Effector memory CD4-positive, alpha-beta T cell (primary cell): ENCODE results near the gene WFDC6.

Experiments
- DNase-seq, 3 donors: peaks; one replicate each; pipeline ENCODE4 v3.0.0-alpha.2; 2020
- H3K27ac ChIP-seq: 2 replicates; pipeline ENCODE4 v1.7.0; 2013; ENCODE audit warnings: mild to moderate bottlenecking, low read length, moderate library complexity; ENCODE audit not compliant: insufficient read depth, poor library complexity, severe bottlenecking
- H3K27me3 ChIP-seq: replicated peaks from 2 replicates; pipeline ENCODE4 v1.7.0; 2013; ENCODE audit warnings: mild to moderate bottlenecking, low read length; ENCODE audit not compliant: insufficient read depth, control insufficient read depth, poor library complexity, severe bottlenecking
- H3K36me3 ChIP-seq: 2 replicates; pipeline ENCODE4 v1.7.0; 2013; ENCODE audit warnings: mild to moderate bottlenecking, low read length, moderate library complexity; ENCODE audit not compliant: control insufficient read depth, insufficient read depth
- H3K4me1 ChIP-seq: 2 replicates; pipeline ENCODE4 v1.7.0; 2013; ENCODE audit warnings: low read length, mild to moderate bottlenecking; ENCODE audit not compliant: control insufficient read depth, insufficient read depth, poor library complexity, severe bottlenecking
- H3K4me3 ChIP-seq: 2 replicates; pipeline ENCODE4 v1.7.0; 2013; ENCODE audit warnings: low read length, low read depth, mild to moderate bottlenecking; ENCODE audit not compliant: insufficient read depth, poor library complexity, severe bottlenecking
- H3K9me3 ChIP-seq: 2 replicates; pipeline ENCODE4 v1.7.0; 2013; ENCODE audit warnings: mild to moderate bottlenecking, low read length, moderate library complexity; ENCODE audit not compliant: control insufficient read depth

Gene WFDC6

GRCh38 chr20:45564760-45565276 lies 25.5 kb upstream of the WFDC6 start:
- Histone ChIP-seq H3K9me3 (no peaks in the 10 kb centered on the region), H3K4me1 (no peaks in the 10 kb centered on the region), H3K27ac (no peak overlapping the region), H3K4me3 (no peak overlapping the region), H3K27me3 (no peaks in the 10 kb centered on the region), H3K36me3 (no peaks in the 10 kb centered on the region)
- DNase-seq = no peak

GRCh38 chr20:45555198-45555597 lies 15.9 kb upstream of the WFDC6 start:
- no peak overlapping the region for H3K27ac ChIP-seq
- no peak overlapping the region for H3K4me3 ChIP-seq
- no peaks in the 10 kb centered on the region for H3K4me1 ChIP-seq
- DNase-seq = no peak
- no peaks in the 10 kb centered on the region for H3K27me3 ChIP-seq
- no peaks in the 10 kb centered on the region for H3K36me3 ChIP-seq
- no peaks in the 10 kb centered on the region for H3K9me3 ChIP-seq

- H3K4me3 ChIP-seq = no peak overlapping the region
- H3K4me1 ChIP-seq = no peaks in the 10 kb centered on the region
- H3K27ac ChIP-seq = no peak overlapping the region
- no peaks in the 10 kb centered on the region for H3K36me3 ChIP-seq
- H3K9me3 ChIP-seq = no peaks in the 10 kb centered on the region
- no peaks in the 10 kb centered on the region for H3K27me3 ChIP-seq
- DNase-seq = no peak
These were observed 13.2 kb upstream of the WFDC6 start for GRCh38 chr20:45552456-45552855.

GRCh38 chr20:45550765-45551164 lies 11.5 kb upstream of the WFDC6 start:
- H3K27me3 ChIP-seq = no peaks in the 10 kb centered on the region
- H3K27ac ChIP-seq = no peak overlapping the region
- no peaks in the 10 kb centered on the region for H3K36me3 ChIP-seq
- H3K4me3 ChIP-seq = no peak overlapping the region
- H3K9me3 ChIP-seq = no peaks in the 10 kb centered on the region
- DNase-seq = no peak
- H3K4me1 ChIP-seq = no peaks in the 10 kb centered on the region

GRCh38 chr20:45548410-45548809 lies 9.1 kb upstream of the WFDC6 start:
- Histone ChIP-seq H3K4me1 (no peaks in the 10 kb centered on the region), H3K36me3 (no peaks in the 10 kb centered on the region), H3K27me3 (no peaks in the 10 kb centered on the region), H3K9me3 (no peaks in the 10 kb centered on the region), H3K4me3 (no peak overlapping the region), H3K27ac (no peak overlapping the region)
- no peak for DNase-seq

GRCh38 chr20:45547206-45547770 lies 8.0 kb upstream of the WFDC6 start, which contains the start of gene EPPIN:
Gene EPPIN (minus strand): TSS chr20:45547401. CDS start chr20:45547357, 44 bp downstream.
- no peaks in the 10 kb centered on the region for H3K27me3 ChIP-seq
- no peaks in the 10 kb centered on the region for H3K4me1 ChIP-seq
- H3K27ac ChIP-seq = no peak within 1 kb of the TSS
- no peaks in the 10 kb centered on the region for H3K36me3 ChIP-seq
- H3K9me3 ChIP-seq = no peaks in the 10 kb centered on the region
- DNase-seq = no peak
- H3K4me3 ChIP-seq = no peak within 1 kb of the TSS

- no peak for DNase-seq
- Histone ChIP-seq H3K27me3 (no peaks in the 10 kb centered on the region), H3K36me3 (no peaks in the 10 kb centered on the region), H3K4me3 (no peak overlapping the region), H3K9me3 (no peaks in the 10 kb centered on the region), H3K27ac (no peak overlapping the region), H3K4me1 (no peaks in the 10 kb centered on the region)
These were observed 6.6 kb upstream of the WFDC6 start for GRCh38 chr20:45545754-45546453.

GRCh38 chr20:45545351-45545750 lies 6.1 kb upstream of the WFDC6 start:
- no peaks in the 10 kb centered on the region for H3K27me3 ChIP-seq
- no peak overlapping the region for H3K4me3 ChIP-seq
- no peak for DNase-seq
- no peak overlapping the region for H3K27ac ChIP-seq
- no peaks in the 10 kb centered on the region for H3K4me1 ChIP-seq
- no peaks in the 10 kb centered on the region for H3K36me3 ChIP-seq
- no peaks in the 10 kb centered on the region for H3K9me3 ChIP-seq

GRCh38 chr20:45538209-45538799 lies 978 bp downstream of the WFDC6 start:
- no peak for DNase-seq
- Histone ChIP-seq H3K36me3 (no peaks in the 10 kb centered on the region), H3K27ac (no peak overlapping the region), H3K9me3 (no peaks in the 10 kb centered on the region), H3K4me1 (no peaks in the 10 kb centered on the region), H3K4me3 (no peak overlapping the region), H3K27me3 (peaks cover 10% of the 10 kb centered on the region)

- Histone ChIP-seq H3K27ac (no peak overlapping the region), H3K4me3 (no peak overlapping the region), H3K9me3 (no peaks in the 10 kb centered on the region), H3K27me3 (no peaks in the 10 kb centered on the region), H3K36me3 (no peaks in the 10 kb centered on the region), H3K4me1 (no peaks in the 10 kb centered on the region)
- no peak for DNase-seq
These were observed 12.0 kb downstream of the WFDC6 start for GRCh38 chr20:45527294-45527693.
